GM12878 (cell line): ENCODE measurements around the gene BCAP29.

Experiments
- BCL11A ChIP-seq: IDR thresholded peaks from 2 replicates; pipeline ENCODE4 v1.6.1; 2011; ENCODE audit warnings: low read depth, low read length
- CTCF ChIP-seq, 3 experiments: IDR thresholded peaks in 2 of 3; conservative IDR thresholded peaks in 1 of 3; 2 replicates each; pipeline ENCODE4 v1.5.1; 2011; ENCODE audit warnings: low read depth in 3 of 3, low read length in 3 of 3, mild to moderate bottlenecking in 3 of 3, control low read depth in 2 of 3, moderate library complexity in 2 of 3, inconsistent platforms in 1 of 3, mixed read lengths in 1 of 3; ENCODE audit not compliant: control insufficient read depth in 2 of 3, insufficient read depth in 1 of 3; ENCODE audit errors: extremely low read depth in 1 of 3
- NFIC ChIP-seq: IDR thresholded peaks from 2 replicates; pipeline ENCODE4 v1.6.1; 2012; ENCODE audit warnings: low read depth, mild to moderate bottlenecking, inconsistent platforms, low read length, moderate library complexity
- POLR2A ChIP-seq: IDR thresholded peaks from 2 replicates; pipeline ENCODE4 v1.6.1; 2011; ENCODE audit warnings: low read depth, mild to moderate bottlenecking, low read length
- TF ChIP-seq, protein P1 (sequence below): IDR thresholded peaks from 2 replicates; pipeline ENCODE4 v1.6.1; 2011; ENCODE audit warnings: low read depth, mild to moderate bottlenecking, low read length, moderate library complexity, borderline replicate concordance; ENCODE audit errors: extremely low read depth

DNA sequence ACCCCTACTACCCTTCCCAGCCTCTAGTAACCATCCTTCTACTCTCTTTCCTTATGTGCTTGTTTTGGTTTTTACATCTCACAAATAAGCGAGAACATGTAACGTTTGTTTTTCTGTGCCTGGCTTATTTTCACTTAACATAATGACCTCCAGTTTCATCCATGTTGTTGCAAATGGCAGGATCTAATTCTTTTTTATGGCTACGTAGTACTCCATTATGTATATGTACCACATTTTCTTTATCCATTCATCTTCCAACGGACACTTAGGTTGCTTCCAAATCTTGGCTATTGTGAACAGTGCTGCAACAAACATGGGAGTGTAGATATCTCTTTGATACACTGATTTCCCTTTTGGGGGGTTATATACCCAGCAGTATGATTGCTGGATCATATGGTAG, 47.0 kb downstream of the BCAP29 start:
- TF ChIP-seq BCL11A (no peak), CTCF (IDR thresholded peaks at IDR 0.05 in 2 of 3, conservative IDR thresholded peaks at IDR 0.05 in 1 of 3; ENCODE audit: control insufficient read depth in 2 of 3, extremely low read depth in 1 of 3, insufficient read depth in 1 of 3, low read depth in 3 of 3, low read length in 3 of 3) (no peak), NFIC (no peak), POLR2A (no peak)
- TF ChIP-seq, protein P1, sequence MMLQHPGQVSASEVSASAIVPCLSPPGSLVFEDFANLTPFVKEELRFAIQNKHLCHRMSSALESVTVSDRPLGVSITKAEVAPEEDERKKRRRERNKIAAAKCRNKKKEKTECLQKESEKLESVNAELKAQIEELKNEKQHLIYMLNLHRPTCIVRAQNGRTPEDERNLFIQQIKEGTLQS = no peak
